GM21723 (cell line): ENCODE measurements around the gene C11orf16.
"Not testable (repeated sequence)": the region's sequence is repeated elsewhere in the genome, so short reads cannot be mapped to it uniquely, and the experiment has no call there.

Experiments
- ATAC-seq: cut with Tn5 transposase; IDR thresholded peaks from one replicate; pipeline ENCODE4 v1.9.1; 2021; ENCODE audit warnings: mild to moderate bottlenecking, moderate library complexity; ENCODE audit not compliant: unreplicated experiment

C11orf16 gene

DNA sequence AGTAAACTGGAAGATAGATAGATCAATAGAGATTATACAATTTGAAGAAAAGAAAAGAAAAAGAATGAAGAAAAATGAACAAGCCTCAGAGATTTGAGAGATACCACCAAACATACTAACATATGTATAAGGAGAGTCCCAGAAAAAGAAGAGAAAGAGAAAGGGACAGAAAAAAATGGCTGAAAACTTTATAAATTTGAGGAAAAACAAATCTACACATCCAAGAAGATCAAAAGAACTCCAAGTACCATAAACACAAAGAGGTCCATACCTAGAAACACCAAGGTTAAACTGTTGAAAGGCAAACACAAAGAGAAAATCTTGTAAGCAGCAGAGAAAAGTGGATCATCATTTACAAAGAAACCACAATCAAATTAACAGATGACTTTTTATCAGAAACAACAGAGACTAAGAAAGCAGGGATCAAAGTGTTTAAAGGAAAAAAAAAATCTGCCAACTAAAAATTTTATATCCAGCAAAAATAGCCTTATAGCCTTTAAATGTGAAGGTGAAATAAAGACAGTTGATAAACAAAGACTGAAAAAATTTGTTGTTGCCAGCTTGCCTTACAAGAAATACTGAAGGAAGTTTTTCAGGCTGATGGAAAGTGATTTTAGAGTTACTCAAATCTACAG is 33.5 kb downstream of the C11orf16 start:
- no peak for ATAC-seq

- not testable (repeated sequence) for ATAC-seq
Measured at GRCh38 chr11:8891185-8891584, 41.6 kb downstream of the C11orf16 start.

DNA sequence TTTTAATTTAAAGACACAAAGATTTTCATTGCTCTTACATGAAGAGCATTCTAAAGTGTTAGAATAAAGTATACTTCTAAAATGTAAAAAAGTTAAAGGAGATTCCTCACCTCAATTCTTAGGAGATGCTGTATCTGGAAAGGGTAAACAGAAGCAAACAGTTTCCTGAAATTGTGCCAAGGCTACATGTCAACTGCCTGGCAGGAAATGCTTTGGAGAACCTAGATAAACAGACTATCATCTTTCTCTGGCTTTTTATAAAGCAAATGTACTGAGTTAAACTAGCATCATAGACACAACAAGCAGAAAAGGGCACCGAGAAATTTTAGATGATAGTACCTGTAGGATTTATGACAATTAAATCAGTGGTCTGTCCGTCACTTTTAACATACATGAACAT is 46.4 kb downstream of the C11orf16 start:
- ATAC-seq: no peak

- not testable (repeated sequence) for ATAC-seq
Measured at GRCh38 chr11:8881585-8881984, 51.2 kb downstream of the C11orf16 start.

GRCh38 chr11:8878771-8879170 is 54.0 kb downstream of the C11orf16 start:
- no peak for ATAC-seq

GRCh38 chr11:8873741-8874405 is 58.9 kb downstream of the C11orf16 start:
- ATAC-seq: no peak

DNA sequence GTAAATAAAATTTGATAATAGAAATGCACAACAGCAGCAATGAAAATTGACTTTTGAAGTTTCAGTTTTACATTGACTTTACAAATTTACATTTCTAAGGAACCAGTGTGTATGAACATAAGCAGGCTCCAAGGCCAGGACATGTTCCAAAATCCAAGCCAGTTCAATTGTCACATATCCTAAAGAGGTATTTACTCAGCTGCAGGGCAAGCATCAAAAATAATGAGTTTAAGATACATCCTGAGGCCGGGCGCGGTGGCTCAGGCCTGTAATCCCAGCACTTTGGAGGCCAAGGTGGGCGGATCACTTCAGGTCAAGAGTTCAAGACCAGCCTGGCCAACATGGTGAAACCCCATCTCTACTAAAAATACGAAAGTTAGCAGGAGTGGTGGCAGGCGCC is 60.8 kb downstream of the C11orf16 start:
- ATAC-seq: no peak

GRCh38 chr11:8871171-8871775 is 61.5 kb downstream of the C11orf16 start:
- no peak for ATAC-seq

- no peak for ATAC-seq
Measured at GRCh38 chr11:8870411-8871170, 62.2 kb downstream of the C11orf16 start.
